Stimulated activated CD8-positive, alpha-beta memory T cell treated with anti-CD3 and anti-CD28 coated beads, Interleukin-7, amount 100 ng/mL, for 4 hours (primary cell): ENCODE data around the gene PTPRN2.

ENCODE experiments used
- DNase-seq, 2 donors: peaks; one replicate each; pipeline ENCODE4 v3.0.0-alpha.2; 2020; ENCODE audit warnings: low read depth in 2 of 2

PTPRN2 gene

DNA sequence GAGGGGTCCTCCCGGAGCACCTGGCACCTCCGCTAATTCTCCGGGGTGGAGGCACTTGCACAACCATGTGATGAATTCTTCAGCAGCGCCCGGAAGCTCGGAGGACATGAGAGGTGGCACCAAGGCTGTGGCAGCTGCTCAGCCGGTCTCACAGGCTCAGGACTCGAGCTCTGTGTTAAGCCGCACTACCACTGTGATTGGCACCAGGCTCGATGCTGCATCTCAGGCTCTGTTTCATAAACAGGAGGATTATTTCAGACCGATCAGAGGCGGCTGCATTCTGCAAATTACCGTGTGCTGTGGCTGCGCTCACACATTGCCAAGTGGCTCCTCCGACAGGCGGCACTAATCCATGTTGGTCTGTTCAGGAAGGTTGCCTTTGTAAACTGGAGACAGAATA is 755.6 kb downstream of the PTPRN2 start:
- no peak for DNase-seq

DNA sequence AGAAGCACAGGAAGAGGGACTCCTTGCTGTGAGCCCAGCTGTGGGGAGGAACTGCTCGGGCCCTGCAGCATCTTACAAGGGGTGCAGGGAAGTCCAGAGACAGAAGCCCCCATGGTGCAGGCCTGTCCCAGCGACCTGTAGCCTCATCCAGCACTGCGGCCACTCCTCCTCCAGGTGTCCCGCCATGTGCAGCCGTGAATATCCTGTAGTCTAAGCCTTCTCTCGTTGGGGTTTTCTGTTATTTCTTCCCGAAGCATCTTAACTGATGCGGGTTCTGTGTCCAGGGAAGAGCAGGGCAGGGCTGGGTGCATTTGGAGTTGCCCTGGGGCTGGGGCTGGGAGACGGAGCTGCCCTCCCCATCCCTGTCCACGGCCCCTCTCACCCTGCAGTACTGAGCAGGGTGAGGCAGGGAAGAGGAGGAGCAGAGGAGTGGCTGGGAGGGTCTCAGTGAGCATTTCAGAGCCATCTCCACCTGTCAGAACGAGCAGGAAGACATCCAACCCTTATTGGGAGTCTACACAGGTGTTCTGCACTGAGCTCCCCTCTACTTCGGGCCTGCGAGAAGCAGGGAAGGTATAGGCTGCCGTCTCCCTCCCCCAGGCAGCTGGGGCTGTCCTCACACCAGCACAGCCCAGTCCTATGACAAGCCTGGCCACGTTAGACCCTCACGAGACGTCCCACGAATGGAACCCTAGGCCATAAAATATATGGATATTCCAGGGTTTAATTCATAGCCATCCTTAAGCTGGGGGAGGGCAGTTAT is 756.3 kb downstream of the PTPRN2 start:
- DNase-seq, result no peak

DNA sequence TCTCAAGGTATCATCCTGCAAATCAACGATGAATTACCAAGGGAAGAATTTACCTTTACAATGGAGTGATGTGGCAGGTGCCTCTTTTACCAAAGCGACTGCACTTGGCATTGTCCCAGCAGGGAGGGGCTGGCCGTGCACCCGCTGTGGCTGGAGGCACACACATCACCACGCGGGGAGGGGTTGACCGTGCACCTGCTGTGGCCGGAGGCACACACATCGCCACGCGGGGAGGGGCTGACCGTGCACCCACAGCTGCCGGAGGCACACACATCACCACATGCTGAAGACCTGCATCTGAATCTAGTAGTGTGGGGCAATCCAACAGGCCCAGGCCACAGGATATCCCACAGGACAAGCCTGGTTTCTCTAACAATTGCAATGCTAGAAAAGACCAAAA is 757.3 kb downstream of the PTPRN2 start:
- DNase-seq, result no peak

DNA sequence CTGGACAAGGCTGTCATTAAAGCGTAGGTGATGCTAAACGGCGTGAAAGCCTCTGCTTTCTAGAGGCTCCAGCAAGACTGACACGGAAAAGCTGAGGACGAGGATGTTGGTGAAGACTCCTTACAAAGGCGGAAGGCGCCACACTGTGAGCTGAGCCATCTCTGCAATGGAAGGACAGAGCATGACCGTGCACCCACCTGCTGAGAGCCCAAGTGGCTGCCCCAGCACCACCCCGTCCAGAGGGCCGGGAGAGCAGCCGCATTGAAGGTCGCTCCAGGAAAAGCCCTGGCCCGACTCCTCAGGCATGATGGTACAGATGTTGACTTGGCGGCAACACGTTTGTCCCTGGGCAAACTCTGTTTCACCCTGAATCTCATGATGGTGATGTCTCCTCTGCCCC is 758.1 kb downstream of the PTPRN2 start:
- DNase-seq, result no peak

DNA sequence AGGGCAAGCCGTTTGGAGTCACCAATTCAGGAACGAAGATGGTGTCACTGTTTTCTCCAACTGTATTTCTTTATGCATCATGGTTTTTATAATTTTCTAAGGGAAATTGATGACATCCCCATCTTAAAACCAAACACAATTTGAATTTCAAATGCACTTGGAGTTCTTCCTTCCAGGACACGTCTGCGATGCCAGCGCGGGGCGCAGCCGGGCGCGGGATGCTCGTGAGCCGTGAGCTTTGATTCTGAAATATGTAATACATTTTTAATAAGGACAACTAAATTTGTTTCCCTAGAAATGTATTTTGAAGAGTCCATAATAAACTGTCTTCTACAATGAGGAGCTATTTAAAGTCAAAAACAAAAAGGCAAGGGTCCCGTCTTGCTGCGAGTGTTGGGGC is 758.7 kb downstream of the PTPRN2 start:
- DNase-seq, result no peak

DNA sequence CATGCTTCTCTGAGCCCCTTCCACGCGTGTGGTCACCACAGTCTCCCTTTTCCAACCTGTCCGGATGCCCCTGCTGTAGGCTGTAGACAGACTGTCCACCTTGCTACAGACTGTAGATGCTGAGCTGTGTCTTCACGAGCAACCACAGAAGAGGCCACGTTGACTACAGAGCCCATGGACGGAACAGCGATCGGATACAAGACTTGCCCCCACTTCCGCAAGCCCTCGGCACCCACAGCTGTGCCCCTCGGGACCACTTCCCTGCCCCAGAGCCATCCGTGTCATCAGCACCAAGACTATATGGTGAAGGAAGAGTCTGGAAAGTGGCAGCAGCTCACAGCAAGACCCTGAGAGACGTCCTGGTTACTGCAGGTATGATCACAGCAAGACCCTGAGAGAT is 759.4 kb downstream of the PTPRN2 start:
- DNase-seq, result no peak

DNA sequence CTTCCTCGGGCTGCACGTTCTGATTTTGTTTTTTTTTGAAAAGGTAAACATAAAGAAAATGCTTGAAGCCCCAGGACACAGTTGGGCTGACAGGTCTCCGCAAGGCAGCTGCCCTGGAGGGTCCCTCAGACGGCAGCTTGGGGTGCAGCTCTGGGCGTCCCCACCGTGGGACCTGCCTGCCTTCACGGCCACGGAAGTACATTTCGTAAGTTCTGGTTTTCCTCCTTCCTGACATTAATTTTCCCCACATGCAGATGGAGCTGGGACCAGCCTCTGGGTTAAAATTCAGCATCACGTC is 759.8 kb downstream of the PTPRN2 start:
- DNase-seq, result no peak

DNA sequence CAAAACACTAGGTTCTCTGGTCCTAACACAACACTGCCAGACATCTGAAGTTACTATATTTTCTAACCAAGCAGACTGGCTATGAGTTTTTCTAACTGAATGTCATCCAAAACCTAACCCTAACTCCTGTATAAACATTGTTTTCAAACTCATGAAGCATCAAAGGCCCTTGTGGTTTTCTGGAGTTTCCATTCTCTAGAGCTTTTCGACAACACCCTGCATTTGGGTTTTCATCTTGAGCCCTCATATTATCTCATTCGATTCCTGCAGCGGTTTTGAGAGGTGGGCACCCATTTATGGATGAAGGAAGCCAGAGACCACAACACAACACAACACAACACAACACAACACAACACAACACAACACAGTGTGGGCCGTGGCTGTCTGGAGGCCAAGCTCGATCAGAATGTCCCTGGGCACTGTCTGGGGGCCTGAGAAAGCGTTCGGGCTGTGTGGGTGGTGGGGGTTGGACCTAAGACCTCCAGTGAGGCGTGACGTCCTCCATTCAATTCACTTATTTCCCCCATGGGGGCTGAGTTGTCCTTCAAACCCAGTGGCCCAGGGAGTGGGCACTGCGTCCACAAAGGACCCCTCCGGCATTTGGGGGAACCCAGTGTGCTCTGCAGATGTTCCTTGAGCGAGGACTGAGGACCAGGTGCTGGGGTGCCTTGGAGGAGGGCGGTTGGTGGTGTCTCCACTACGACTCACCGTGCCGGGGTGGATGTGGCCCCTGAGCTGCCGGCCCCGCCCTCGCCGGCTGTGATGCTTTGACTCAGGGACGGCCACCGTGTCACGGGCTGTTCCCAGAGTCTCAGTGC is 760.4 kb downstream of the PTPRN2 start:
- no peak for DNase-seq

DNA sequence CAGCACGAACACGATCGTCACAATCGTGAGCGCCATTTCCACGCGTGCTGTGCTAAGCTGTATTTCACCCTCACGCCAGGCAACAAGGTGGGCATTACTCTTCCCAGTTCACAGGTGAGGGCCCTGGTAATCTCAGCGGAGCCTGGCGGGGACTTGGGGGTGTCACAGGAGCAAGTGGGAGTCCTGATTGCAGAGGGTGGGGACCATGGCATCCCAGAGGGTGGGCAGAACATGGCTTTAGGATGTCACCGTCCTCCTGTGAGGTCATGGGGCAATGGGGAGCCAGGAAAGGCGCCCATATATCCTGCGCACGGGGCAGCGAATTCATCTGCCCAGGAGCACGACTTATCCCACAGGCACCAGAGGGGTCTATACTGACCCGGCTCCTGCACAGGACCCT is 761.1 kb downstream of the PTPRN2 start:
- DNase-seq, result no peak

DNA sequence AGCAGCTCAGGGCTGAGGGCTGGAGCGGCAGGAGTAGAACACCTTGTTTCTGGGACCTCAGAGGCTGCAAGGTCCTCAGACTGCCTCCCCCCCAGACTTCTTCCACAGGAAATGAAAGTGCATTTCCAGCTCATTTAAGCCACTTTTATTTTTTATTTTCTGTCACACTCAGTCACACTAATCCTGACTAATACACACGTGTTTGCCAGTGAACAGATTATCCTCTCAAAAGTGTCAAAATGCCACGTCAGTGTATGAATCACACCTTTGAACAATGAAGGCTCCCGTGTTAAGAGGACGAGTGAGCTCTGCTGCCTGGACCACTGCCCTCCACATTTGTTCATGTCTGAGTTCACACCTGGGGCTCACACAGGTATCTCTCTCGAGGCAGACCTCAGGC is 762.3 kb downstream of the PTPRN2 start:
- DNase-seq, result no peak

DNA sequence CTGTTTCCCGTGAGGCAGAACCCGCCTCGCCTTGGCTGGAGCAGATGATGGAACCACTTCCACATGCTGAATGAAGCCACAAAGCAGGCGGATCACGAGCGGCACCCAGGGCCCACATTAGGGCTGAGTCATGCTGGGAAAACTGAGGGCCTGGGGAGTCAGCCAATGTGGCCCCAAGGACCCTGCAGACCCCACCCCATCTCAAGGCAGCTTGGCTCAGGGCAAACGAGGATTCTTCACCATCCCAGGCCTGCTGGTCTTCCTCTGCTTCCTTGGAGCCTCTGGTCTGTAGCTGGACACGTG is 762.9 kb downstream of the PTPRN2 start:
- no peak for DNase-seq

DNA sequence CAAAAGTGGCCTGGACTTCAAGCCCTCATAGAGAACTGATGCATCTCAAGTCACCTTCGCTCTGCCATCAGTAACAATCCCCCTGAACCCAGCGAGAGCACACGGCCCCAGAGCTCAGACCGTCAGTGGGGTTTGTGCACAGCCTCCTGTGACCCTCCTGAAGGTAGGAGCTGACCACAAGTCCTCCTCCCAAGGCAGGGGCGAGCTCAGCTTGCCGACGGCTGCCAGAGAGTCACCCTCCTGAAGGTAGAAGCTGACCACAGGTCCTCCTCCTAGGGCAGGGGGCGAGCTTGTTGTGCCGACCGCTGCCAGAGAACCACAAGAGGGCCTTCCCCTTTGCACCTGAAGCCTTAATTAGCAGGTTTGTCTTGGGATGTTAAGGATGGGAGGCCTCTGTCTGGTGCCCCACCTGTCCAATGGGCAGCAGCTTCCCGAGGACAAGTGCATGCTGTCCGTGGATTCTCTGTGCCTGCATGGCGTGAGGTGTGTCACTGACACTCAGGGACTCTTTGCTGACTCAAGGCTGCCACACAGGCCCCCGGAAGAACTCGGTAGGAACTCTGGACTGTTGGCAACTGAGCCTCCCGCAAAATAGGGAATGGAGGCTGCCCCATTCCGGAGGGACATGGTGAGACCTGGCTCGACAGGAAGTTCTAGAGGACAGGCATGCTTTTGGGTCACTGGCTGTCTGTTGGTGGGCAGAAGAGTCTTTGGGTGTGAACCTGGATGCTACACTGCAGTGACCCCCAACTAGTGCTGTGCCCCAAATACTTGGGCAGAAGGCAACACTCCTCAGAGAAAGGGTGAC is 763.4 kb downstream of the PTPRN2 start:
- no peak for DNase-seq

DNA sequence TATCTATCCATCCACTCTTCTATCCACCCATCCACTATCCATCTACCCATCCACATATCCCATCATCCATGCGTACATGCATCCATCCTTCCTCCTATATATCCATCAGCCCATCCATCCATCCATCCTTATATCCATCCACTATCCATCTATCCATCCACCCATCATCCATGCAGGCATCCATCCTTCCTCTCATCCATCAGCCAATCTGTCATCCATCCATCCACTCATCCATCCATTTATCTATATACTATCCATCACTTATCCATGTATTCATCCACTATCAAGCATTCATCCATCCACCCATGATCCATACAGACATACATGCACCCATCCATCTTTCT is 765.0 kb downstream of the PTPRN2 start:
- DNase-seq, result no peak

DNA sequence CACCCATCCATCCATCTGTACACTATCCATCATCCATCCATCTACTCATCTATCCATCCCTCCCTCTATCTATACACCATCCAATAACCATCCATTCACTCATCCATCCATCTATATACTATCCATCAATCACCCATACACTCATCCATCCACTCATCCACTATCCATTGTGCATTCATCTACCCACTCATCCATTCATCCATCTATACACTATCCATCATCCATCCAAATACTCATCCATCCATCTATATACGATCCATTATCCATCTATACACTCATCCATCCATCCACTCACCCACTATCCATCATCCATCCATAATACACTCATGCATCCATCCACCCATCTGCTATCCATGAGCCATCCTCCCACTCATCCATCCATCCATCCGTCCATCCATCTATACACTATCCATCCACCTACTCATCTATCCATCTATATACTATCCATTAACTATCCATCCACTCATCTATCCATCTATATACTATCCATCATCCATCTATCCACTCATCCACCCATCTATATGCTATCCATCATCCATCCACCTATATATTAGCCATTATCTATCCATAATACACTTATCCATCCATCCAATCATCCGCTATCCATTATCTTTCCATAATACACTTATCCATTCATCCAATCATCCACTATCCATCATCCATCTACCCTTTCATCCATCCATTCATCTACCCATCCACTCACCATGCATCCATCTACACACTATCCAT is 765.5 kb downstream of the PTPRN2 start:
- DNase-seq, result no peak

DNA sequence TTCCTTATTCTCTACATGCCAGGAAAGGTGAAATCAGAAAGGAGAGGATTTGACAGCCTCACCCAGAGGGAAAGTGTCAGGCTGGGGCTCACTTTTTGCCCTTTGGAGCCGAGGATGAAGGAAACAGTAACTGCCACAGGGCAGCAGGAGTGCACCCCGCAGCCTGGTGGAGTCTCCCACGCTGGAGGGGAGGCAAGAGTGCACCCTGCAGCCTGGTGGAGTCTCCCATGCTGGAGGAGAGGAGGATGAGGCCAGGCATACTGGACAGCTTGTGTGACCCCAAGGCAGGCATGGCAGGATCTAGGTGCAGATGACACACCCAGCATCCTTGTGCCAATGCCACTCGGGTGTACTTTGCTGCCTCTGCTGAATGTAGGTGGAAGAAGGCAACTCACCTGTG is 766.8 kb downstream of the PTPRN2 start:
- no peak for DNase-seq

DNA sequence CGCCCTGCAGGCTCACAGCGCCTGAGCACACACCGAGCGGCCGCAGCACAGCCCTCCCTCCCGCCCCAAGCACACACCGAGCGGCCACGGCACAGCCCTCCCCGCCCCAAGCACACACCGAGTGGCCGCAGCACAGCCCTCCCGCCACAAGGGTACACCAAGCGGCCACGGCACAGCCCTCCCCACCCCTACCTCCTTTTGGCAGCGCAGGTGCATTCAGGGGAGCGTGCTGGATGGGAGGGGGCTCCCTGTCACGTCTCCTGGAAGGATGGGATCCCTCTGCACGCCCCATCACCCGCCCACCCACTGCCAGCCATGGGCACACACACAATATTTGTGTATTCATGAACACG is 768.2 kb downstream of the PTPRN2 start:
- no peak for DNase-seq

DNA sequence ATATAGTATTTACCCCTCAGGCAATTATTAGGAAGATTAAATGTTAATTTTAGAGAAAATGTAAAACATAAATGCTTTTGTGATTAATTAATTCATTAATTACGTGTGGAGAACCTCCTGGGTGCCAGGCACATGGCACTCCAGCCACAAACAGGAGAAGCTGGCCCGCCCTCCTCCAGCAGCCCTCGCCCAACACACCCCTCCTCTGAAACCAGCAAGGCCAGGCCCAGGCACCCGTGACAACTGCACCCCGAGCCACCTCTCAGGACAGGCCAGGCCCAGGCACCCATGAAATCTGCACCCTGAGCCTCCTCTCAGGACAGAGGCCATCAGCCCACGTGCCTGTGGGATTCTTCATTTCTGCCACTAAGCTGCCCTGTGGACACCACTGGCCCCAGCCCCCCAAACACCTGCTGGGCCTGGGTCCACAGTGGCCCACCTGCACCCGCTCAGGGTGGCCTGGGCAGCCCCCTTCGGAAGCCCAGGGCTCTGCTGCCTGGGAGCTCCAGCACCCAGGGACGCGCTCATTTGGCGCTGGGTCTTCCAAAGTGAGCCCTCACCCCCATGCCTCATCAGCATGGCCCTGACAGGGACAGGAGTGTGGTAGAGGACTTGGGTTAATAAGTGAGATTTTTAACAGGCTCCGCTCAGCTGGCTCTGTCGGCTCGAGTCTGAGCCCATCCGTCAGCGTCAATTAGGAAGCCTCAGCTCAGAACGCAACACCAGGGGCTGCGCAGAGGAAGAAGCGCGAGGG is 768.7 kb downstream of the PTPRN2 start:
- DNase-seq, result no peak

DNA sequence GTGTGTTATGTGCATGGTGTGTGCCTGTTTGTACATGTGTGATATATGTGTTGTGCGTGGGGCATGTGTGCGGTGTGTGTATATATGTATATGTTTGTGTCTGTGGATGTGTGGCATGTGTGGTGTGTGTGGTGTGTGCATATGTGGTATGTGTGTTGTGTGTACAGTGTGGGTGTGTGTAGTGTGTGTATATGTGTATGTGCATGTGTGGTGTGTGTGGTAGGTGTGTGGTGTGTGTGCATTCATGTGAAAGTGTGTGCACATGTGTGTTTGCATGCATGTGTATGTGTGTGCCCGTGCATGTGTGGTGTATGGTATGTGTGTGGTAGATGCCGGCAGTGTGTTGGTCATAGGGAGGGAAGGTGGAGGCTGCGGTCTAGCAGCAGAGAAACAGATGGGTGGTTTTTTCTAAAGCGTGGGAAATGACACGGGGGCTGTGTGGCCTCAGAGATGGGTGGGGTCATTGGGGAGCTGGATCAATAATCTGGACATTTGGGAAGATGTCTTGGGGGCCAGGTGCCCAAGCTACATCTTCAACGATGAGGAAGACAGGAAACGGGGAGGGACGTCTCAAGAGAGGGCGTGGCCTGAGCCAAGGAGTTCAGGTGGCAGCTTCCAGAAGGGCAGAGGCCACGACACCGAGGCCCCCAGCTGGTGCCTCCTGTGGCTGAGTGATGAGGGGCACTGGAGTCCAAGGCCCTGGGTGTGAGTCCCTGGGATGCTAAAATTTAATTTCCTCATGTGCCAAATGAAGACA is 769.5 kb downstream of the PTPRN2 start:
- DNase-seq, result no peak

DNA sequence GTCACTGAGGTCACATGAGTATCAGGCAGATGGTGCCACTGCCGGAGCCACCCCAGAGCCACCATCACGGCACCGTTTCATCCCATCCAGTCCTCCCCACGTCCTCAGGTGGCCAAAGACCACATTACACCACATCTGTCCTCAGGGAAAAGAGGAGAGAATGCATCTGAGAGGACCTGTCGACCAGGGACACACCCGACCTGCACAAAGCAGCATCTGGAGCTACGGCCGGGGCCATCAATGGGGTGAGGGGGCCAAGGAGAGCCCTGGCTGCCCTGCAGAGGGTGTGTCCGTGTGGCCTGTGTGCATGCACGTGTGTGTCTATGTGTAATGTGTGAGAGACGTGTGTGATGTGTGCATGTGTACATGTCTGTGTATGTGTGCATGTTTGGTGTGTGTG is 770.2 kb downstream of the PTPRN2 start:
- no peak for DNase-seq

DNA sequence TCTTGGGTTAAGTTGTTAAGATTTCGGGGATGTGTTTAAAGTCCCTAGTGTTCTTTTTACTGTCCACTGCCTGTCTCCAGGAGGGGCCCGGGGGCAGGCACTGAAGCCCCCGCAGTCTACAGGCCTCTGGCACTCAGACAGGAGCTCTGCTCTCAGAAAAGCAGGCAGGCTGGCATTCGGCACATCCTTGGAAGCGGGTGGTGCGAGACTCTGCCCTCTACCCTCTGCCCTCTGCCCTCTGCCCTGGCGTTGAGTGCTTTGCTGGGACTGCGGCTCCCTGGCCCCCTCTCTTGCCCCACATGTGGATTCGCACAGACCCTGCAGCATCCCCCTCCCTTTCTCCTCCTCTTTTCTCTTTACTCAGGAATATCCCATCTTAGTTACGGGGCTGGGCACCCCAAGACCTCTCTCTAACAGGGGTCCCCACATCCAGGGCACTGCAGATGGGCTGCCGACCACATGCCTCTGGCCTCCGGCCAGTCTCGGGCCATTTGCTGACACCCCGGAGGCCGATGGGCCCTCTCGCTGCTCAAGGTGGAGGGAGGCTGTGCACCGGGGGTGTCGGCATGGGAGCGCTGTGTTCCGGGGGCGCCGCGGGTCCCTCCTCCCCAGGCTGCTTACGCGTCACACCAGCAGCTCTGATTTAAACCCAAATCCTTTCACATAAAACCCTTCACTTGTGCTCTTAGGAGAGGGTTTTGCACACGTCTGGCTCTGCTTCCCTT is 770.9 kb downstream of the PTPRN2 start:
- no peak for DNase-seq
